ENCODE results near the gene ETF1. TPM values are rescaled to one million over a fixed set of nuclear protein-coding genes. Genes with fewer than 3 reads are reported as not detected.
A peak's percentile ranks its signal among the peaks of the same experiment; 100 is the strongest.
"Not testable (repeated sequence)": the region's sequence is repeated elsewhere in the genome, so short reads cannot be mapped to it uniquely, and the experiment has no call there.

Gene ETF1
- total RNA-seq, 1 experiment from 2014 or later = 163 TPM

GRCh38 chr5:138491284-138491648 lies 51.8 kb downstream of the ETF1 start:
- no peak for DNase-seq (ENCODE audit: low read depth)

DNA sequence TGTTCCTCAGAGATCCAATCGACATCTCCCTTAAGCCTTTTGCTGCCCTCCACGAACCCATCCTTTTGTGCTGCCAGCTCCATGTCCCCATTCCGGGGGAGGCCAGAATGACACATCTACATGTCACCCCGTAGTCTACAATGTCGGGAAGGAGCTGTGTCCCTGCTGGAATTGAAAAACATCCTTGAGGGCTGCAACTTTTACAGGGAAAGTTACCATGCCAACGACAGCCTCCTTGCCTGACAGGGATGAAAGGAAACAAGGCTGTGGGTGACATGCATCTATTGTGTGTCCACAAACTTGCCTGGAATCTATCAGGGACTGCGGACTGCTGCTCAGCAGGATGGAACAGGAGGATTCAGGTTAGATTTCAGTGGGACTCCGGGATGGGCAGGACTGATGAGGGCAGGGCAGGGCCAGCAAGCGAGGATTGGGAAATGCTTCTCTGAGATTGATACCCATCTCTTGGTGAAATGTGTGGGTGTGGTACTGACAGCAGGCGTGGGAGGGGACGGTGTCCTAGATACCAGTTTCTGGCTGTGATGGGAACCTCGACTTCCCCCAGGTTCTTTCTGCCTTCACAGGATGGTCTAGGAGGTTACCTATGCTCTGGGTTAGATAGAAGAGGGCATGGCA lies 52.3 kb downstream of the ETF1 start:
- no peak for DNase-seq (ENCODE audit: low read depth)

GRCh38 chr5:138489683-138490061 lies 53.4 kb downstream of the ETF1 start:
- peak; percentile 37 for DNase-seq (ENCODE audit: low read depth)

- peak; percentile 59 for DNase-seq (ENCODE audit: low read depth)
These were observed 54.5 kb downstream of the ETF1 start for GRCh38 chr5:138488481-138488945.

DNA sequence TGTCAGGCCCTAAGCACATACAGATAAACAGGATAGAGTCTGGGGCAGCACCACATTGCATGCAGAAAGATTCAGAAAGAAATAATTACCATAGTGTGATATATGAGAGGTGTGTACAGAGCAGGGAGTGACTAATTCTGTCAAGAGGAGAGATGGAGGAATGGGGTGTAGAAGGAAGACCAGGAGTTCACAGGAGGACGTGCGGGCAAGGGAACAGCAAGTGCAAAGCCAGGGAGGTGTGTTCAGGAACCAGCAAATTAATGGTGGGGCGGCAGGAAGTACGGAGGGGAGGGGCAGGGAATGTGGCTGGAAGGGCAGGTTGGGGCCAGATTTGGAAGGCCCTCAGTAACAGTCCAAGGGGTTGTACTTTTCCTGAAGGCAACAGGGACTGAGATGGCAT lies 60.4 kb downstream of the ETF1 start:
- DNase-seq (ENCODE audit: low read depth) = no peak

- DNase-seq (ENCODE audit: low read depth) = no peak
These were observed 66.1 kb downstream of the ETF1 start for GRCh38 chr5:138476918-138477317.

DNA sequence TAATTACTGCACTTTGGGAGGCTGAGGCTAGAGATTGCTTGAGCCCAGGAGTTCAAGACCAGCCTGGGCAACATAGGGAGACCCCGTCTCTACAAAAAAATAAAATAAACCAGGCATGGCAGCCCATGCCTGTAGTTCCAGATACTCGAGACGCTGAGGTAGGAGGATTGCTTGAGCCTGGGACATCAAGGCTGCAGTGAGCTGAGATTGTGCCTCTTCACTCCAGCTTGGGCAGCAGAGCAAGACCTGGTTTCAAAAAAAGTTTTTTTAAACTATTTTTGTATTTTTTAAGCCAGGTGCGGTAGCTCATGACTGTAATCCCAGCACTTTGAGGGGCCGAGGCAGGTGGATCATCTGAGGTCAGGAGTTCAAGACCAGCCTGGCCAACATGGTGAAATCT lies 69.9 kb downstream of the ETF1 start:
- DNase-seq (ENCODE audit: low read depth) = not testable (repeated sequence)

DNA sequence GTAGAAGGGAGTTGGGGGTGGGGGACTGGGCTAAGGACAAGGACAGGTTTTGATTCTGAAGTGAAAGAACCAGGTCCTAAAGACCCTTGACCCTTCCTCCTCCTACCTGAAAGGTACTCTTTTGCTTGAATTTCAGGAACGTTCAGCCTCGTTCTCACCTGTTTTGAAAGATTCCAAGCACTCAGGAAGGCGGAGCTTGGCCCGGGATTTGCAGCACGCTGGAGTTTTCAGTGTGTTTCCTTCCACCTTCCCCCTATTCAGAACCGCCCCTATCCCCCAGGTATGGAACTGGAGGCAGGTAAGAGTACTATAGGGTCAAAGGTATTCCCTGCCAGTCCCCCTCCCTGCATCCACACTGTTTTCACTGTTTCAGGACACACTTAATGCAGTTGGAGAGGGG lies 70.7 kb downstream of the ETF1 start:
- DNase-seq (ENCODE audit: low read depth) = no peak

GRCh38 chr5:138471052-138471361 lies 72.0 kb downstream of the ETF1 start:
- no peak for DNase-seq (ENCODE audit: low read depth)

GRCh38 chr5:138470322-138471051 lies 72.5 kb downstream of the ETF1 start:
- DNase-seq (ENCODE audit: low read depth) = no peak

- no peak for DNase-seq (ENCODE audit: low read depth)
These were observed 73.3 kb downstream of the ETF1 start for GRCh38 chr5:138469540-138470321.

GRCh38 chr5:138468966-138469539 lies 74.0 kb downstream of the ETF1 start:
- DNase-seq (ENCODE audit: low read depth) = no peak

DNA sequence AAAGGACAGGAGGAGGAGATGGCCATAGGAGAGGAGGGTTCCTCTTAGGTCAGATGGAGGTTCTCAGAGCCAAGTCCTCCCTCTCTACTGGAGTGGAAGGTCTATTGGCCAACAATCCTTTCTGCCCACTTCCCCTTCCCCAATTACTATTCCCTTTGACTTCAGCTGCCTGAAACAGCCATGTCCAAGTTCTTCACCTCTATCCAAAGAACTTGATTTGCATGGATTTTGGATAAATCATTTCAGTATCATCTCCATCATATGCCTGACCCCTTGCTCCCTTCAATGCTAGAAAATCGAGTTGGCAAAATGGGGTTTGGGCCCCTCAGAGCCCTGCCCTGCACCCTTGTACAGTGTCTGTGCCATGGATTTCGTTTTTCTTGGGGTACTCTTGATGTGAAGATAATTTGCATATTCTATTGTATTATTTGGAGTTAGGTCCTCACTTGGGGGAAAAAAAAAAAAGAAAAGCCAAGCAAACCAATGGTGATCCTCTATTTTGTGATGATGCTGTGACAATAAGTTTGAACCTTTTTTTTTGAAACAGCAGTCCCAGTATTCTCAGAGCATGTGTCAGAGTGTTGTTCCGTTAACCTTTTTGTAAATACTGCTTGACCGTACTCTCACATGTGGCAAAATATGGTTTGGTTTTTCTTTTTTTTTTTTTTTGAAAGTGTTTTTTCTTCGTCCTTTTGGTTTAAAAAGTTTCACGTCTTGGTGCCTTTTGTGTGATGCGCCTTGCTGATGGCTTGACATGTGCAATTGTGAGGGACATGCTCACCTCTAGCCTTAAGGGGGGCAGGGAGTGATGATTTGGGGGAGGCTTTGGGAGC lies 74.7 kb downstream of the ETF1 start:
- no peak for DNase-seq (ENCODE audit: low read depth)

- no peak for DNase-seq (ENCODE audit: low read depth)
These were observed 75.3 kb downstream of the ETF1 start for GRCh38 chr5:138467711-138468132.

DNA sequence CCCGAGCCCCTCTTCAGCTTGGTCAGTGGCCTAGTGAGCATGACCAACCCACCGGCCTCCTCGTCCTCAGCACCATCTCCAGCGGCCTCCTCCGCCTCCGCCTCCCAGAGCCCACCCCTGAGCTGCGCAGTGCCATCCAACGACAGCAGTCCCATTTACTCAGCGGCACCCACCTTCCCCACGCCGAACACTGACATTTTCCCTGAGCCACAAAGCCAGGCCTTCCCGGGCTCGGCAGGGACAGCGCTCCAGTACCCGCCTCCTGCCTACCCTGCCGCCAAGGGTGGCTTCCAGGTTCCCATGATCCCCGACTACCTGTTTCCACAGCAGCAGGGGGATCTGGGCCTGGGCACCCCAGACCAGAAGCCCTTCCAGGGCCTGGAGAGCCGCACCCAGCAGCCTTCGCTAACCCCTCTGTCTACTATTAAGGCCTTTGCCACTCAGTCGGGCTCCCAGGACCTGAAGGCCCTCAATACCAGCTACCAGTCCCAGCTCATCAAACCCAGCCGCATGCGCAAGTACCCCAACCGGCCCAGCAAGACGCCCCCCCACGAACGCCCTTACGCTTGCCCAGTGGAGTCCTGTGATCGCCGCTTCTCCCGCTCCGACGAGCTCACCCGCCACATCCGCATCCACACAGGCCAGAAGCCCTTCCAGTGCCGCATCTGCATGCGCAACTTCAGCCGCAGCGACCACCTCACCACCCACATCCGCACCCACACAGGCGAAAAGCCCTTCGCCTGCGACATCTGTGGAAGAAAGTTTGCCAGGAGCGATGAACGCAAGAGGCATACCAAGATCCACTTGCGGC lies 75.9 kb downstream of the ETF1 start:
- DNase-seq (ENCODE audit: low read depth) = no peak

DNA sequence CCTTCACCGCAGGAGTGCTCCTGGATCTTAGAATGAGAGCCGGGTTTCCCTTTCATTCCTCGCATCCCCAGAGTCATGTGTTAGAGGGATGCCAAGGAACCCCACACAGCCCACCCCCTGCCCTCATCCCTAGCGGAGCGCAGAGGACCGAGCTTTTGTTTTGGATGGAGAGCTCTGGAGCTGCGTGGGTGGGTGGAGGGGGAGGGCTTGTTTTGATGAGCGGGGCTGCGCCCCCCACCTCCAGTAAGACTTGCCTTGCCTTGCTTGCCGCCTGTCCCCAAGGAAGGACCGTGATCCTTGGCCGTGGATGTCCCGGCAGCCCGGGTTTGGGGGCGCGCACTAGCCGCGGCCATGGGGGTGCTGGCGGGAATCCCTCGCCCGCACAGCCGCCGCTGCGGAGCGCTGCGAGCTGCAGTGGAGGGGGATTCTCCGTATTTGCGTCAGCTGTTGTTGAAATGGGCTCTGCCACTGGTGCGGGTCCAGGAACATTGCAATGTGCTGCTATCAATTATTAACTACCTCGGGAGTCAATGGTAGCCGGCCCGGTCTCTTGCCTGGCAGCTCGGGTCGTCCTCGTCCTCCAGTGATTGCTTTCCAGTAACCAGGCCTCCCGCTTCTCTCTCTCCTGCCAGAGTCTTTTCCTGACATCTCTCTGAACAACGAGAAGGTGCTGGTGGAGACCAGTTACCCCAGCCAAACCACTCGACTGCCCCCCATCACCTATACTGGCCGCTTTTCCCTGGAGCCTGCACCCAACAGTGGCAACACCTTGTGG lies 76.7 kb downstream of the ETF1 start:
- no peak for DNase-seq (ENCODE audit: low read depth)

DNA sequence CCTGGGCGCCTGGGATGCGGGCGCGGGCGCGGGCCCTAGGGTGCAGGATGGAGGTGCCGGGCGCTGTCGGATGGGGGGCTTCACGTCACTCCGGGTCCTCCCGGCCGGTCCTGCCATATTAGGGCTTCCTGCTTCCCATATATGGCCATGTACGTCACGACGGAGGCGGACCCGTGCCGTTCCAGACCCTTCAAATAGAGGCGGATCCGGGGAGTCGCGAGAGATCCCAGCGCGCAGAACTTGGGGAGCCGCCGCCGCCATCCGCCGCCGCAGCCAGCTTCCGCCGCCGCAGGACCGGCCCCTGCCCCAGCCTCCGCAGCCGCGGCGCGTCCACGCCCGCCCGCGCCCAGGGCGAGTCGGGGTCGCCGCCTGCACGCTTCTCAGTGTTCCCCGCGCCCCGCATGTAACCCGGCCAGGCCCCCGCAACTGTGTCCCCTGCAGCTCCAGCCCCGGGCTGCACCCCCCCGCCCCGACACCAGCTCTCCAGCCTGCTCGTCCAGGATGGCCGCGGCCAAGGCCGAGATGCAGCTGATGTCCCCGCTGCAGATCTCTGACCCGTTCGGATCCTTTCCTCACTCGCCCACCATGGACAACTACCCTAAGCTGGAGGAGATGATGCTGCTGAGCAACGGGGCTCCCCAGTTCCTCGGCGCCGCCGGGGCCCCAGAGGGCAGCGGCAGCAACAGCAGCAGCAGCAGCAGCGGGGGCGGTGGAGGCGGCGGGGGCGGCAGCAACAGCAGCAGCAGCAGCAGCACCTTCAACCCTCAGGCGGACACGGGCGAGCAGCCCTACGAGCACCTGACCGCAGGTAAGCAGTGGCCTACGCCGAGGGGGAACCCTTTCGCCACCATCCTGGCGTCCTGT lies 77.5 kb downstream of the ETF1 start, which contains the start of gene EGR1:
EGR1 (plus strand) TSS at position 219 of the 864 bp plus-strand sequence; CDS start at position 502, 283 bp downstream.
- peak; percentile 95 for DNase-seq (ENCODE audit: low read depth)

DNA sequence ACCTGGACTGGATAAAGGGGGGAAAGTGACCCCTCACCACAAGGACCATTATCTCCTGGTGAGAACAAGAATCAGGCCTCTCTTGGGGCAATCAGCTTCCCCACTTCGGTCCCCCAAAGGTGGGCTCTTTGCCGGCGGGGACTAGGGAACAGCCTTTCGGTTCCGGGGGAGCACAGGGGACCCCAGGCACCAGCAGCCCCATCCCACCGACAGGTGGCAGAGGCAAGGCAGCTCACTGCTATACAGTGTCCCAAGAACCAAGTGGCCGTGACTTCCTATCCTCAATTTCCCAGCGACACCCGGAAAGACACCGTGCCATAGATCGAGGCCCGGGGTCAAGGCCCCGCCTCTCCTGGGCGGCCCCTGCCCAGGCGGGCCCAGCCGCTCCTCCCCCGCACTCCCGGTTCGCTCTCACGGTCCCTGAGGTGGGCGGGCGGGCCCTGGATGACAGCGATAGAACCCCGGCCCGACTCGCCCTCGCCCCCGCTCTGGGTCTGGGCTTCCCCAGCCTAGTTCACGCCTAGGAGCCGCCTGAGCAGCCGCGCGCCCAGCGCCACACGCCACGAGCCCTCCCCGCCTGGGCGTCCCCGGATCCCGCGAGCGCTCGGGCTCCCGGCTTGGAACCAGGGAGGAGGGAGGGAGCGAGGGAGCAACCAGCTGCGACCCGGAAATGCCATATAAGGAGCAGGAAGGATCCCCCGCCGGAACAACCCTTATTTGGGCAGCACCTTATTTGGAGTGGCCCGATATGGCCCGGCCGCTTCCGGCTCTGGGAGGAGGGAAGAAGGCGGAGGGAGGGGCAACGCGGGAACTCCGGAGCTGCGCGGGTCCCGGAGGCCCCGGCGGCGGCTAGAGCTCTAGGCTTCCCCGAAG lies 78.4 kb downstream of the ETF1 start:
- DNase-seq (ENCODE audit: low read depth) = peak; percentile 99
